Caco-2 (cell line): Measurements from ENCODE around the gene SELENOF. TPM values are rescaled to one million over a fixed set of nuclear protein-coding genes. Genes with fewer than 3 reads are reported as not detected.

Experiments used
- BruUV-seq: library from RNA; stranded (reverse); fragments of 400-500 nt; replicated peaks from 2 replicates; lab custom pipeline; 2021; lab: Mats Ljungman, UMichigan
- CTCF ChIA-PET: fragments of 300-600 bp; sonication (Branson Sonifier 250); formaldehyde crosslinking; loops from one replicate; lab custom pipeline; 2022; ENCODE audit warnings: antibody characterized with exemption; lab: Charles Lee
- POLR2A ChIA-PET: fragments of 300-600 bp; sonication (Branson Sonifier 250); formaldehyde crosslinking; loops from one replicate; lab custom pipeline; 2022; ENCODE audit warnings: antibody characterized with exemption; lab: Charles Lee
- DNase-seq, 2 experiments: peaks; one replicate each; pipeline versions ENCODE4 v3.0.0 to v3.0.0-alpha.2; 2020 to 2022
- H3K27me3 ChIP-seq: replicated peaks from 2 replicates; pipeline ENCODE4 v1.6.0; 2011; ENCODE audit warnings: low read length; ENCODE audit not compliant: control insufficient read depth, insufficient read depth
- H3K36me3 ChIP-seq: 2 replicates; pipeline ENCODE4 v1.5.1; 2011; ENCODE audit warnings: low read length; ENCODE audit not compliant: control insufficient read depth, insufficient read depth
- H3K4me1 ChIP-seq: fragments of 250-450 bp; sonication (Bioruptor Pico); 2 replicates; pipeline ENCODE4 v1.5.1; 2020; ENCODE audit warnings: mild to moderate bottlenecking
- H3K4me3 ChIP-seq: 2 replicates; pipeline ENCODE4 v1.5.1; 2011; ENCODE audit warnings: low read depth, mild to moderate bottlenecking, control low read depth, low read length
- H3K9me3 ChIP-seq: fragments of 250-450 bp; sonication (Bioruptor Pico); 2 replicates; pipeline ENCODE4 v1.5.1; 2020; ENCODE audit warnings: mild to moderate bottlenecking, moderate library complexity
- H3K27ac Mint-ChIP-seq: one replicate; pipeline ENCODE4 v1.8.0; 2022; ENCODE audit warnings: mixed read lengths; ENCODE audit not compliant: unreplicated experiment
- H3K27me3 Mint-ChIP-seq: one replicate; pipeline ENCODE4 v1.8.0; 2022; ENCODE audit warnings: mixed read lengths; ENCODE audit not compliant: insufficient read depth, unreplicated experiment
- H3K36me3 Mint-ChIP-seq: one replicate; pipeline ENCODE4 v1.8.0; 2022; ENCODE audit warnings: mild to moderate bottlenecking, mixed read lengths; ENCODE audit not compliant: insufficient read depth, unreplicated experiment
- H3K4me1 Mint-ChIP-seq: one replicate; pipeline ENCODE4 v1.8.0; 2022; ENCODE audit warnings: low read depth, mixed read lengths; ENCODE audit not compliant: unreplicated experiment
- H3K4me3 Mint-ChIP-seq: one replicate; pipeline ENCODE4 v1.8.0; 2022; ENCODE audit warnings: mild to moderate bottlenecking, moderate library complexity, mixed read lengths; ENCODE audit not compliant: unreplicated experiment
- H3K9me3 Mint-ChIP-seq: one replicate; pipeline ENCODE4 v1.8.0; 2022; ENCODE audit warnings: mixed read lengths; ENCODE audit not compliant: unreplicated experiment
- CTCF ChIP-seq, 2 experiments: fragments of 200-600 bp in 1 of 2; IDR thresholded peaks; 1 replicate in 1 of 2; 2 replicates in 1 of 2; pipeline versions ENCODE4 v1.5.1 to v1.8.0; 2011 to 2022; ENCODE audit warnings: antibody characterized with exemption in 1 of 2, control low read depth in 1 of 2, inconsistent platforms in 1 of 2, low read depth in 1 of 2, low read length in 1 of 2, mild to moderate bottlenecking in 1 of 2, moderate library complexity in 1 of 2; ENCODE audit not compliant: insufficient read depth in 1 of 2, severe bottlenecking in 1 of 2, unreplicated experiment in 1 of 2
- intact Hi-C: fragments of 100-400 bp; cut with micrococcal nuclease; formaldehyde crosslinking; loops from one replicate; pipeline ENCODE4 v1.10.0; 2022; ENCODE audit not compliant: unreplicated experiment
- total RNA-seq: library from RNA; stranded (reverse); gene quantifications from 2 replicates; pipeline ENCODE4 v1.2.3, GENCODE V29; 2022

The SELENOF gene
- total RNA-seq, 1 experiment from 2014 or later: 161 TPM

- intact Hi-C loops: no loop called here
- Histone ChIP-seq H3K4me3 (no peak overlapping the region), H3K27me3 (no peaks in the 10 kb centered on the region), H3K4me1 (0 out of 2 replicates have a peak, but pooled peaks cover 4% of the 10 kb centered on the region), H3K36me3 (no peaks in the 10 kb centered on the region), H3K9me3 (no peaks in the 10 kb centered on the region)
- peaks cover 7% of the 10 kb centered on the region for H3K4me1 Mint-ChIP-seq
- no peak overlapping the region for H3K27ac Mint-ChIP-seq
- ChIA-PET CTCF (no interaction called here), POLR2A (interaction anchor here (0.6 kb wide), 1 partner anchor 235 kb away, joined by 3 read pairs; no protein-coding TSS in a partner anchor)
- BruUV-seq: no TSS peak
- H3K4me3 Mint-ChIP-seq: no peak overlapping the region
- DNase-seq: no peak
- H3K27me3 Mint-ChIP-seq: no peaks in the 10 kb centered on the region
- no peaks in the 10 kb centered on the region for H3K36me3 Mint-ChIP-seq
- H3K9me3 Mint-ChIP-seq: no peaks in the 10 kb centered on the region
- no peak for TF ChIP-seq CTCF (IDR thresholded peaks at IDR 0.05; ENCODE audit: insufficient read depth in 1 of 2, low read depth in 1 of 2, low read length in 1 of 2, severe bottlenecking in 1 of 2, unreplicated experiment in 1 of 2)
Observed at GRCh38 chr1:86951430-86951829, 37.5 kb upstream of the SELENOF start.

- intact Hi-C loops: no loop called here
- H3K9me3 ChIP-seq: no peaks in the 10 kb centered on the region
- no peak overlapping the region for H3K4me3 Mint-ChIP-seq
- ChIA-PET POLR2A (interaction anchor here (0.6 kb wide), 1 partner anchor 234 kb away, joined by 3 read pairs; no protein-coding TSS in a partner anchor), CTCF (no interaction called here)
- H3K4me1 Mint-ChIP-seq: peaks cover 7% of the 10 kb centered on the region
- TF ChIP-seq CTCF (IDR thresholded peaks at IDR 0.05; ENCODE audit: insufficient read depth in 1 of 2, low read depth in 1 of 2, low read length in 1 of 2, severe bottlenecking in 1 of 2, unreplicated experiment in 1 of 2): no peak
- 0 out of 2 replicates have a peak, but pooled peaks cover 4% of the 10 kb centered on the region for H3K4me1 ChIP-seq
- H3K27me3 ChIP-seq: no peaks in the 10 kb centered on the region
- no peaks in the 10 kb centered on the region for H3K36me3 Mint-ChIP-seq
- H3K36me3 ChIP-seq: no peaks in the 10 kb centered on the region
- no TSS peak for BruUV-seq
- no peak for DNase-seq
- H3K9me3 Mint-ChIP-seq: no peaks in the 10 kb centered on the region
- H3K27ac Mint-ChIP-seq: no peak overlapping the region
- no peak overlapping the region for H3K4me3 ChIP-seq
- no peaks in the 10 kb centered on the region for H3K27me3 Mint-ChIP-seq
Observed at GRCh38 chr1:86950712-86951419, 36.9 kb upstream of the SELENOF start.

- CTCF ChIA-PET: no interaction called here
Observed at GRCh38 chr1:86948212-86948611, 34.3 kb upstream of the SELENOF start.

More at GRCh38 chr1:86948212-86948611, 34.3 kb upstream of the SELENOF start:
- TF ChIP-seq CTCF (IDR thresholded peaks at IDR 0.05; ENCODE audit: insufficient read depth in 1 of 2, low read depth in 1 of 2, low read length in 1 of 2, severe bottlenecking in 1 of 2, unreplicated experiment in 1 of 2): no peak
- Mint-ChIP-seq H3K36me3 (no peaks in the 10 kb centered on the region), H3K9me3 (no peaks in the 10 kb centered on the region), H3K4me1 (peaks cover 7% of the 10 kb centered on the region), H3K4me3 (no peak overlapping the region), H3K27ac (no peak overlapping the region), H3K27me3 (no peaks in the 10 kb centered on the region)
- intact Hi-C loops: no loop called here
- Histone ChIP-seq H3K36me3 (no peaks in the 10 kb centered on the region), H3K27me3 (no peaks in the 10 kb centered on the region), H3K4me1 (peaks cover 6% of the 10 kb centered on the region; the same call in 1 of the 2 replicates), H3K4me3 (no peak overlapping the region), H3K9me3 (no peaks in the 10 kb centered on the region)
- DNase-seq: no peak
- POLR2A ChIA-PET: no interaction called here
- BruUV-seq: no TSS peak
